ENCODE results near the gene OR2T8. TPM values are rescaled to one million over a fixed set of nuclear protein-coding genes. Genes with fewer than 3 reads are reported as not detected.

OR2T8 gene
- total RNA-seq, 1 experiment from 2014 or later = not detected

DNA sequence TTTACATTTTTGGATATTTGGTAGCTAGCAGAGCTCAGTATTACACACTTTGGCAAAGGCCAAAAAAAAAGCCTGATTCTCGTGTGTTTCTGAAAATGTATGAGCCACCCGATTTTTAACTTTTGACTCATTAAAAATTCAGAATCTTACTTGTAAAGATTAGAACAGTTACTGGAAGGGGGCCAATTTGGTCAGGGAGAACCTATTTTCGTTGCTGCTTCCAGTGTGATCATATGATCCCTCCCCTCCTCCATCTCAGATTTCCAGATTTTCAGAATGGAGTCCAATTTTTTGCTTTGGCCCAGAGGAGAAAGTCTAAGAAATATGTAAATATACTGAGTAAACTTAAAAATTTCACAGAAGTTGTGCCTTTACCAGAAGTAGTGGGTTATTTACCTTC, 41.7 kb downstream of the OR2T8 start:
- Mint-ChIP-seq H3K4me1 (no peaks in the 10 kb centered on the region), H3K4me3 (no peak overlapping the region), H3K27me3 (ENCODE audit: low read depth) (peaks cover 4% of the 10 kb centered on the region; the same call in 1 of the 2 replicates), H3K36me3 (peaks cover 45% of the 10 kb centered on the region), H3K27ac (no peak overlapping the region), H3K9me3 (peaks cover 66% of the 10 kb centered on the region)
- no peak for ATAC-seq
- no peak for DNase-seq (ENCODE audit: low spot score)
- TF ChIP-seq GTF2I (CRISPR knock-in tag; conservative IDR thresholded peaks at IDR 0.05) (no peak), JAZF1 (CRISPR knock-in tag; IDR thresholded peaks at IDR 0.05) (no peak), FOXK1 (CRISPR knock-in tag; IDR thresholded peaks at IDR 0.05) (no peak), NR2C2 (CRISPR knock-in tag; IDR thresholded peaks at IDR 0.05) (no peak), NR3C1 (CRISPR knock-in tag; conservative IDR thresholded peaks at IDR 0.05; ENCODE audit: low read depth) (no peak)
- TF ChIP-seq, protein P1, sequence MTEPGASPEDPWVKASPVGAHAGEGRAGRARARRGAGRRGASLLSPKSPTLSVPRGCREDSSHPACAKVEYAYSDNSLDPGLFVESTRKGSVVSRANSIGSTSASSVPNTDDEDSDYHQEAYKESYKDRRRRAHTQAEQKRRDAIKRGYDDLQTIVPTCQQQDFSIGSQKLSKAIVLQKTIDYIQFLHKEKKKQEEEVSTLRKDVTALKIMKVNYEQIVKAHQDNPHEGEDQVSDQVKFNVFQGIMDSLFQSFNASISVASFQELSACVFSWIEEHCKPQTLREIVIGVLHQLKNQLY (CRISPR knock-in tag; IDR thresholded peaks at IDR 0.05) = no peak
- TF ChIP-seq, protein P2, sequence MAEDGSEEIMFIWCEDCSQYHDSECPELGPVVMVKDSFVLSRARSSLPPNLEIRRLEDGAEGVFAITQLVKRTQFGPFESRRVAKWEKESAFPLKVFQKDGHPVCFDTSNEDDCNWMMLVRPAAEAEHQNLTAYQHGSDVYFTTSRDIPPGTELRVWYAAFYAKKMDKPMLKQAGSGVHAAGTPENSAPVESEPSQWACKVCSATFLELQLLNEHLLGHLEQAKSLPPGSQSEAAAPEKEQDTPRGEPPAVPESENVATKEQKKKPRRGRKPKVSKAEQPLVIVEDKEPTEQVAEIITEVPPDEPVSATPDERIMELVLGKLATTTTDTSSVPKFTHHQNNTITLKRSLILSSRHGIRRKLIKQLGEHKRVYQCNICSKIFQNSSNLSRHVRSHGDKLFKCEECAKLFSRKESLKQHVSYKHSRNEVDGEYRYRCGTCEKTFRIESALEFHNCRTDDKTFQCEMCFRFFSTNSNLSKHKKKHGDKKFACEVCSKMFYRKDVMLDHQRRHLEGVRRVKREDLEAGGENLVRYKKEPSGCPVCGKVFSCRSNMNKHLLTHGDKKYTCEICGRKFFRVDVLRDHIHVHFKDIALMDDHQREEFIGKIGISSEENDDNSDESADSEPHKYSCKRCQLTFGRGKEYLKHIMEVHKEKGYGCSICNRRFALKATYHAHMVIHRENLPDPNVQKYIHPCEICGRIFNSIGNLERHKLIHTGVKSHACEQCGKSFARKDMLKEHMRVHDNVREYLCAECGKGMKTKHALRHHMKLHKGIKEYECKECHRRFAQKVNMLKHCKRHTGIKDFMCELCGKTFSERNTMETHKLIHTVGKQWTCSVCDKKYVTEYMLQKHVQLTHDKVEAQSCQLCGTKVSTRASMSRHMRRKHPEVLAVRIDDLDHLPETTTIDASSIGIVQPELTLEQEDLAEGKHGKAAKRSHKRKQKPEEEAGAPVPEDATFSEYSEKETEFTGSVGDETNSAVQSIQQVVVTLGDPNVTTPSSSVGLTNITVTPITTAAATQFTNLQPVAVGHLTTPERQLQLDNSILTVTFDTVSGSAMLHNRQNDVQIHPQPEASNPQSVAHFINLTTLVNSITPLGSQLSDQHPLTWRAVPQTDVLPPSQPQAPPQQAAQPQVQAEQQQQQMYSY (CRISPR knock-in tag; IDR thresholded peaks at IDR 0.05) = no peak
- TF ChIP-seq, protein P3, sequence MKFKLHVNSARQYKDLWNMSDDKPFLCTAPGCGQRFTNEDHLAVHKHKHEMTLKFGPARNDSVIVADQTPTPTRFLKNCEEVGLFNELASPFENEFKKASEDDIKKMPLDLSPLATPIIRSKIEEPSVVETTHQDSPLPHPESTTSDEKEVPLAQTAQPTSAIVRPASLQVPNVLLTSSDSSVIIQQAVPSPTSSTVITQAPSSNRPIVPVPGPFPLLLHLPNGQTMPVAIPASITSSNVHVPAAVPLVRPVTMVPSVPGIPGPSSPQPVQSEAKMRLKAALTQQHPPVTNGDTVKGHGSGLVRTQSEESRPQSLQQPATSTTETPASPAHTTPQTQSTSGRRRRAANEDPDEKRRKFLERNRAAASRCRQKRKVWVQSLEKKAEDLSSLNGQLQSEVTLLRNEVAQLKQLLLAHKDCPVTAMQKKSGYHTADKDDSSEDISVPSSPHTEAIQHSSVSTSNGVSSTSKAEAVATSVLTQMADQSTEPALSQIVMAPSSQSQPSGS (CRISPR knock-in tag; IDR thresholded peaks at IDR 0.05; ENCODE audit: borderline replicate concordance, low read depth) = no peak
- TF ChIP-seq, protein P4, sequence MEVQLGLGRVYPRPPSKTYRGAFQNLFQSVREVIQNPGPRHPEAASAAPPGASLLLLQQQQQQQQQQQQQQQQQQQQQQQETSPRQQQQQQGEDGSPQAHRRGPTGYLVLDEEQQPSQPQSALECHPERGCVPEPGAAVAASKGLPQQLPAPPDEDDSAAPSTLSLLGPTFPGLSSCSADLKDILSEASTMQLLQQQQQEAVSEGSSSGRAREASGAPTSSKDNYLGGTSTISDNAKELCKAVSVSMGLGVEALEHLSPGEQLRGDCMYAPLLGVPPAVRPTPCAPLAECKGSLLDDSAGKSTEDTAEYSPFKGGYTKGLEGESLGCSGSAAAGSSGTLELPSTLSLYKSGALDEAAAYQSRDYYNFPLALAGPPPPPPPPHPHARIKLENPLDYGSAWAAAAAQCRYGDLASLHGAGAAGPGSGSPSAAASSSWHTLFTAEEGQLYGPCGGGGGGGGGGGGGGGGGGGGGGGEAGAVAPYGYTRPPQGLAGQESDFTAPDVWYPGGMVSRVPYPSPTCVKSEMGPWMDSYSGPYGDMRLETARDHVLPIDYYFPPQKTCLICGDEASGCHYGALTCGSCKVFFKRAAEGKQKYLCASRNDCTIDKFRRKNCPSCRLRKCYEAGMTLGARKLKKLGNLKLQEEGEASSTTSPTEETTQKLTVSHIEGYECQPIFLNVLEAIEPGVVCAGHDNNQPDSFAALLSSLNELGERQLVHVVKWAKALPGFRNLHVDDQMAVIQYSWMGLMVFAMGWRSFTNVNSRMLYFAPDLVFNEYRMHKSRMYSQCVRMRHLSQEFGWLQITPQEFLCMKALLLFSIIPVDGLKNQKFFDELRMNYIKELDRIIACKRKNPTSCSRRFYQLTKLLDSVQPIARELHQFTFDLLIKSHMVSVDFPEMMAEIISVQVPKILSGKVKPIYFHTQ (CRISPR knock-in tag; IDR thresholded peaks at IDR 0.05) = no peak
- TF ChIP-seq, protein P5, sequence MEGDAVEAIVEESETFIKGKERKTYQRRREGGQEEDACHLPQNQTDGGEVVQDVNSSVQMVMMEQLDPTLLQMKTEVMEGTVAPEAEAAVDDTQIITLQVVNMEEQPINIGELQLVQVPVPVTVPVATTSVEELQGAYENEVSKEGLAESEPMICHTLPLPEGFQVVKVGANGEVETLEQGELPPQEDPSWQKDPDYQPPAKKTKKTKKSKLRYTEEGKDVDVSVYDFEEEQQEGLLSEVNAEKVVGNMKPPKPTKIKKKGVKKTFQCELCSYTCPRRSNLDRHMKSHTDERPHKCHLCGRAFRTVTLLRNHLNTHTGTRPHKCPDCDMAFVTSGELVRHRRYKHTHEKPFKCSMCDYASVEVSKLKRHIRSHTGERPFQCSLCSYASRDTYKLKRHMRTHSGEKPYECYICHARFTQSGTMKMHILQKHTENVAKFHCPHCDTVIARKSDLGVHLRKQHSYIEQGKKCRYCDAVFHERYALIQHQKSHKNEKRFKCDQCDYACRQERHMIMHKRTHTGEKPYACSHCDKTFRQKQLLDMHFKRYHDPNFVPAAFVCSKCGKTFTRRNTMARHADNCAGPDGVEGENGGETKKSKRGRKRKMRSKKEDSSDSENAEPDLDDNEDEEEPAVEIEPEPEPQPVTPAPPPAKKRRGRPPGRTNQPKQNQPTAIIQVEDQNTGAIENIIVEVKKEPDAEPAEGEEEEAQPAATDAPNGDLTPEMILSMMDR (IDR thresholded peaks at IDR 0.05) = no peak
- TF ChIP-seq, protein P6, sequence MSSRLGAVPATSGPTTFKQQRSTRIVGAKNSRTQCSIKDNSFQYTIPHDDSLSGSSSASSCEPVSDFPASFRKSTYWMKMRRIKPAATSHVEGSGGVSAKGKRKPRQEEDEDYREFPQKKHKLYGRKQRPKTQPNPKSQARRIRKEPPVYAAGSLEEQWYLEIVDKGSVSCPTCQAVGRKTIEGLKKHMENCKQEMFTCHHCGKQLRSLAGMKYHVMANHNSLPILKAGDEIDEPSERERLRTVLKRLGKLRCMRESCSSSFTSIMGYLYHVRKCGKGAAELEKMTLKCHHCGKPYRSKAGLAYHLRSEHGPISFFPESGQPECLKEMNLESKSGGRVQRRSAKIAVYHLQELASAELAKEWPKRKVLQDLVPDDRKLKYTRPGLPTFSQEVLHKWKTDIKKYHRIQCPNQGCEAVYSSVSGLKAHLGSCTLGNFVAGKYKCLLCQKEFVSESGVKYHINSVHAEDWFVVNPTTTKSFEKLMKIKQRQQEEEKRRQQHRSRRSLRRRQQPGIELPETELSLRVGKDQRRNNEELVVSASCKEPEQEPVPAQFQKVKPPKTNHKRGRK (CRISPR knock-in tag; IDR thresholded peaks at IDR 0.05; ENCODE audit: borderline replicate concordance) = no peak
- TF ChIP-seq, protein P7, sequence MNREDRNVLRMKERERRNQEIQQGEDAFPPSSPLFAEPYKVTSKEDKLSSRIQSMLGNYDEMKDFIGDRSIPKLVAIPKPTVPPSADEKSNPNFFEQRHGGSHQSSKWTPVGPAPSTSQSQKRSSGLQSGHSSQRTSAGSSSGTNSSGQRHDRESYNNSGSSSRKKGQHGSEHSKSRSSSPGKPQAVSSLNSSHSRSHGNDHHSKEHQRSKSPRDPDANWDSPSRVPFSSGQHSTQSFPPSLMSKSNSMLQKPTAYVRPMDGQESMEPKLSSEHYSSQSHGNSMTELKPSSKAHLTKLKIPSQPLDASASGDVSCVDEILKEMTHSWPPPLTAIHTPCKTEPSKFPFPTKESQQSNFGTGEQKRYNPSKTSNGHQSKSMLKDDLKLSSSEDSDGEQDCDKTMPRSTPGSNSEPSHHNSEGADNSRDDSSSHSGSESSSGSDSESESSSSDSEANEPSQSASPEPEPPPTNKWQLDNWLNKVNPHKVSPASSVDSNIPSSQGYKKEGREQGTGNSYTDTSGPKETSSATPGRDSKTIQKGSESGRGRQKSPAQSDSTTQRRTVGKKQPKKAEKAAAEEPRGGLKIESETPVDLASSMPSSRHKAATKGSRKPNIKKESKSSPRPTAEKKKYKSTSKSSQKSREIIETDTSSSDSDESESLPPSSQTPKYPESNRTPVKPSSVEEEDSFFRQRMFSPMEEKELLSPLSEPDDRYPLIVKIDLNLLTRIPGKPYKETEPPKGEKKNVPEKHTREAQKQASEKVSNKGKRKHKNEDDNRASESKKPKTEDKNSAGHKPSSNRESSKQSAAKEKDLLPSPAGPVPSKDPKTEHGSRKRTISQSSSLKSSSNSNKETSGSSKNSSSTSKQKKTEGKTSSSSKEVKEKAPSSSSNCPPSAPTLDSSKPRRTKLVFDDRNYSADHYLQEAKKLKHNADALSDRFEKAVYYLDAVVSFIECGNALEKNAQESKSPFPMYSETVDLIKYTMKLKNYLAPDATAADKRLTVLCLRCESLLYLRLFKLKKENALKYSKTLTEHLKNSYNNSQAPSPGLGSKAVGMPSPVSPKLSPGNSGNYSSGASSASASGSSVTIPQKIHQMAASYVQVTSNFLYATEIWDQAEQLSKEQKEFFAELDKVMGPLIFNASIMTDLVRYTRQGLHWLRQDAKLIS (CRISPR knock-in tag; IDR thresholded peaks at IDR 0.05; ENCODE audit: borderline replicate concordance) = no peak
- TF ChIP-seq, protein P8, sequence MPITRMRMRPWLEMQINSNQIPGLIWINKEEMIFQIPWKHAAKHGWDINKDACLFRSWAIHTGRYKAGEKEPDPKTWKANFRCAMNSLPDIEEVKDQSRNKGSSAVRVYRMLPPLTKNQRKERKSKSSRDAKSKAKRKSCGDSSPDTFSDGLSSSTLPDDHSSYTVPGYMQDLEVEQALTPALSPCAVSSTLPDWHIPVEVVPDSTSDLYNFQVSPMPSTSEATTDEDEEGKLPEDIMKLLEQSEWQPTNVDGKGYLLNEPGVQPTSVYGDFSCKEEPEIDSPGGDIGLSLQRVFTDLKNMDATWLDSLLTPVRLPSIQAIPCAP (CRISPR knock-in tag; IDR thresholded peaks at IDR 0.05) = no peak
- TF ChIP-seq, protein P9, sequence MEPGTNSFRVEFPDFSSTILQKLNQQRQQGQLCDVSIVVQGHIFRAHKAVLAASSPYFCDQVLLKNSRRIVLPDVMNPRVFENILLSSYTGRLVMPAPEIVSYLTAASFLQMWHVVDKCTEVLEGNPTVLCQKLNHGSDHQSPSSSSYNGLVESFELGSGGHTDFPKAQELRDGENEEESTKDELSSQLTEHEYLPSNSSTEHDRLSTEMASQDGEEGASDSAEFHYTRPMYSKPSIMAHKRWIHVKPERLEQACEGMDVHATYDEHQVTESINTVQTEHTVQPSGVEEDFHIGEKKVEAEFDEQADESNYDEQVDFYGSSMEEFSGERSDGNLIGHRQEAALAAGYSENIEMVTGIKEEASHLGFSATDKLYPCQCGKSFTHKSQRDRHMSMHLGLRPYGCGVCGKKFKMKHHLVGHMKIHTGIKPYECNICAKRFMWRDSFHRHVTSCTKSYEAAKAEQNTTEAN (CRISPR knock-in tag; IDR thresholded peaks at IDR 0.05) = no peak
- CTCF ChIA-PET = no interaction called here
- POLR2A ChIA-PET = no interaction called here

Data from WTC11 (cell line).